GM18867 (cell line): ENCODE measurements around the gene SH3RF3.

Experiments
- ATAC-seq: cut with Tn5 transposase; IDR thresholded peaks from one replicate; pipeline ENCODE4 v1.9.1; 2021; ENCODE audit warnings: mild to moderate bottlenecking, moderate library complexity; ENCODE audit not compliant: unreplicated experiment

Gene SH3RF3

DNA sequence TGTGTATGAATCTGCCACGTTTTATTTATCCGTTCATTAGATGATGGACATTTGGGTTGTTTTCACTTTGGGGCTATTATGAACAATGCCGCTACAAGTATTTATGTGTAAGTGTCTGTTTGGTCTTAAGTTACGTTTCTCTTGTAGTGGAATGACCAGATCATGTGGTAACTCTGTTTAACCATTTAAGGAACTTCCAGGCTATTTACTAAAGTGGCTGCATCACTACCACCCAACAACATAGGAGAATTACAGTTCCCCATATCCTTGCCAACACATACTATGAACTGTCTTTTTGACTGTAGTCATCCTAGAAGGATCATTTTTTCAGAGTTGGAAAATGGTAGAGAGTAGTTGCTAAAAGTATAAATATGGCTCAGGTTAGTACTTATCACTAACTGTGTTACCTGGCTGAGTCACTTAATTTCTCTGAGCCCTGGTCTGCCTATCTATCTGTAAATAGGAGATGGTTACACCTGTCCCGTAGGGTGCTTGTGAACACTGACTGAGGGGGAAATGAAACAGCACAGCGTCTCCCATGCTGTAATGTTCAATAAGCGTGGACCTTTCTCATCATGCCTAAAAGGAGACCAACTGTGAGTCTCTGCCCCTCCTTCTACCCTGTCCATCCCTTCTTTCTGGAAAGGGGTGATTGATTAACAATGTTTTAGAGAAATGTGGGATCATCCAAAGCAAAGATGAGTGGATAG is 103.1 kb downstream of the SH3RF3 start:
- no peak for ATAC-seq

DNA sequence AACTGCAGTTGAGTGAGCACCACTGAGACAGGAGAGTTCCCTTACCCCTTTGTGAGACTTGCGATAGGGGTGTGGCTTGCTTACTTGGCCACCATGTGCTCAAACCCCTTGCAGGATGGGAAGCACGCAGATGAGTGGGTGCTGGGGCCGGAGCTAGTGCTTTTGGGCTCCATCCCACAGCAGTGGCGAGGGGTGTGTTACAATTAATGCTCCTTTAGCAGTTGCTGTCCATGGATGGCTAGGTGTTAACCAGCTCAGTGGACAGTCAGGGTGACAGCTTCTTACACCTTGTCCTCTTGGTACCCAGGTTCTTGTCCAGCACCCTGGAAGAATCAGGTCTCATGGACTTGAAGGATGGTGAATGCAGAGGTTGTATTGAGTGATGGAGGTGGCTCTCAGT is 103.9 kb downstream of the SH3RF3 start:
- ATAC-seq, result no peak

DNA sequence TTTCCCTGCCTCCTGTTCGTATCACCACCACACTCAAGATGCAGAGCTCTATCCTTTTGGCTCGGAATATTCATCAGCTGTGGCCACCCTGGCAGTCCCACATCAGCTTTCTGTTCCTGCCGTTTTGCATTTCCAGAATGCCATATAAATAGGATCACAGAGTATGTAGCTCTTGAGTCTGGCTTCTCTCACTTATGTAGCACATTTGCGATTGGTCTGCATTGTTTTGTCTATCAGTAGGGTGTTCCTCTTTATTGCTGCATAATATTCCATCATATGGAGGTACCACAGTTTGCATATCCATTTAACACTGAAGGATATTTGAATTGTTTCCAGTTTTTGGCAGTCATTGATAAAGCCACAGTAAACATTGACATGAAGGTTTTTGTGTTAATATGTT is 104.6 kb downstream of the SH3RF3 start:
- no peak for ATAC-seq

DNA sequence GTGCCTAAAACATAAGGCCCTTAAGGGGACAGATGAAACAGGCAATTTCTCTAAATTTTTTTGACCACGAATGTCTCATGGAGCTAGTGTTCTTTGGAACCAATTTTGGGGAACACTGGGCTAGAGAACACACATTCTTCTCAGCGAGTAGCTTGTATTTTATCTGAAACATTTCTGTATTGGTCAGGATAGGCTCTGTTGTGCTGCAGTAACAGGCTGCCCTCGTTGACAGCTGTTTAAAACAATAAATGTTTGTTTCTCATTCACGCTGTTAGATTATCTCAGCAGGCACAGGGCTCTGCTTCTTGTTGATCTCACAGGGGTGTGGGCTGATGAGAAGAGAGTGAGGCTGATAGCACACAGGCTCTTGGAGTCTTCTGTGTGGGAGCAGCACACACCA is 105.3 kb downstream of the SH3RF3 start:
- no peak for ATAC-seq

DNA sequence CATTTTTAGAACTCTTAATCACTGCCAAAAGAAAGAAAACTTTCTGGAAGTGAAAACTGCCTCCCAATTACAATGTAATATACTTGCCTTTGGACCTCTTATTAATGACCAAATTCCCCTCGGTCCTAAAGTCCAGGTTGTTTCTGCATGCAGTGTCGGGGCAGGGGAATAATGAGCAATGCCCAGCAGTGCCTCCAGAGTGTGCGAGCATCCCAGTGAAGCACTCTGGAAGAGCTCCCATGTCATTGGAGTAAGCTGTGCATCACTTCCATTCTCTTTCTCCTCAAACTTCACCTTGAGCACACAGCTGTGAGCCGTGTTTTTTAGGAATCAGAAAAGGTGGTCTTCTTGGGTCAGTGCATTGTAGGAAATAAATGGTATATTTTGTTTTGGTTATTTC is 107.1 kb downstream of the SH3RF3 start:
- ATAC-seq, result no peak

DNA sequence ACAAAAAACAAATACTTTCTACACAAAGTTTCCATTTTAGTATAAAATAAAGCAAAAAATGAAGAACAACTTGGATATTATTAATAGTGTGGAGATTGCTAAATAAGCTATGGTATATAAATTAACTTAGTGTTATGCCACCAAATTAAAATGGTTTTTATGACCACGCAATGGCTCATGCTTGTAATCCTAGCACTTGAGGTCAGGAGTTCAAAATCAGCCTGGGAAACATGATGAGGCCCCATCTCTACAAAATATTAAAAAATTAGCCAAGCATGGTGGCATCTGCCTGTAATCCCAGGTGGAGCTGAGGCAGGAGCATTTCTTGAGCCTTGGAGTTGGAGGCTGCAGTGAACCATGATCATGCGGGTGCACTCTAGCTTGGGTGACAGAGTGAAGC is 108.8 kb downstream of the SH3RF3 start:
- no peak for ATAC-seq

DNA sequence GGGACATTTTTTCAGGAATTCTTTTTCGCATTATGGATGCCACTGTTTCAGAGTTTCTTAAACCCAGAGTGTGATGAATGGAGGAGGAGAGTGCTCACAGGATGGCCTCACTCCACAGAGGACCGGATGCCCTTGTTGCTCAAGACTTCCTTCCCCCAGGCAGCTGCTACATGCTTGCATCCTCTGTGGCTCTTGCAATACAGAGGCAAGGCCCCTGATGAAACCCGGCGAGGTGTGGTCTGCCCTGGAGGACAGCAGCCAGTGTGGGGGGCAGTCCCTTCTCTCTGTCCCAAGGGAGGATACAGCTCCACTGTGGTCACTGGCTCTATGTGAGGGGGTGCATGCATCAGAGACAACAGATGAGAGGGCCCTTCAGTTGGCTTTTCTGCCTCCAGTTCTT is 109.6 kb downstream of the SH3RF3 start:
- ATAC-seq, result peak; percentile 48

DNA sequence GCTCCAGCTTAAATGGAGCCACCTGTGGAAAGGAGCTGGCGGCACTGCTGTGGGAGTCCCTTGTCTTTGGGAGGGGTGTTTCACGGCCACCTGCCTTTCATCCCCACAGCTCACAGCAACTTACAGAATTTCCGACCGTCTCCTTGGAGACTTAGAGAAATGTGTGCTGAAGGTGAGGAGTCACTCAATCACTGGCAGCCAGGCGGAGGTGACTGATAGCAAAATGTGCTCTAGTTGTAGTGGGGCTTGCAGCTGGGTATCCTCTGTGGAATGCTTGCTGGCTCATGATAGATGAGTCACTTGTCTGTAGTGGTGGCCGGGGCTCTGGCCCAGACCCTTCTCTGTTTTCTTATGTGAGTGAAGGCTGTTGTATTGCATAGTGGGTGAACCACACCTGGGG is 110.7 kb downstream of the SH3RF3 start:
- ATAC-seq, result no peak

DNA sequence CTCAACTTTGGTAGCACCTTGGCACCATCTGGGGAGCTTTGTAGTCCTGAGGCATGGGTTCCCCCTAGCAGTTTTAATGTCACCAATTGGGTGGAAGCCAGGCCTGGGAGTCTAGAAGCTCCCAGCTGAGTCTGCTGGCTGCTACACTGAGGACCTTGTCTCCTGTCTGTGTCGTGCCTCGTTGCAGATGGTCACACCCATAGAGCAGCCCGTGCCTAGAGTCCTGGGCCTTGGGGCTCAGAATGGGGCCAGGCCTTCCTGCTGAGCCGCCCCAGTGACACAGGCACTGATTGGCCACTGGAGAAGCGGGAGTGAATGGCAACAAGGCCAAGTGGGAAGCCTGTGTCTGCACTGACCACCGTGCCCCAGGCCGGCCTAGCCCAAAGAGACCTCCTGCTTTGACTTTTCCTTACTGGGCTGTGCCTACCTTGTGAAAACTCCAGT is 113.2 kb downstream of the SH3RF3 start:
- ATAC-seq, result no peak

DNA sequence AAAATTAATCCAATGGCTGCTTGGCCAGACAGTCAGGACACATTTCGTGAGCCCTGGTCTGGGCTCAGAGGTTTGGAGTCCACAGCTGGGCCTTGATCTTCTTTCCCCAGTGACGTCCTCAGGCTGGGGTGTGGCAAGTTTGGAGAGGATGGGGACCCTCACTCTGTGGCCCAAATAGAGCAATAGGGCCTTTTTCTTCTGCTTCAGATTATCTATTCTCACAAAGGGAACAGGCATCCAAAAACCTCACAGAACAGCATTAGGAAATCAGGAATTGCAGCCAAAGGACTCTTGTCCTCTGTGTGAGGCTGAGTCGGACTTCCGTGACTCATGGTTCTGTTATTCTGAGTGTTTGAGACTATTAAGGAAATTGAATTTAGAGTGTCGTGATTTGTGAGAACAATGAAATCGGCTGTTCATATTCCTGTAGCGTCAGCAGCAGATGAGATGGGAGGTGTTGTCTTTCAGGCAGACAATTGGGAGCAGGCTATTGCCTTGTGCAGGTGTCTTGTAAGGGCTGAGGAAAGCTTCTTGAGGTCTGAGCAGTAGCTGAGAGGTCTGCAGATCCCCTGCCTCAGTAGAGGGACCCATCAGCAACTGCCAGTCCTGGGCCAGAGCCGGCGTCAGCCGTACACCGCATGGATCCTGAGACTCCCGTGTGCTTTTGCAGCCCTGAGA is 113.8 kb downstream of the SH3RF3 start:
- no peak for ATAC-seq

DNA sequence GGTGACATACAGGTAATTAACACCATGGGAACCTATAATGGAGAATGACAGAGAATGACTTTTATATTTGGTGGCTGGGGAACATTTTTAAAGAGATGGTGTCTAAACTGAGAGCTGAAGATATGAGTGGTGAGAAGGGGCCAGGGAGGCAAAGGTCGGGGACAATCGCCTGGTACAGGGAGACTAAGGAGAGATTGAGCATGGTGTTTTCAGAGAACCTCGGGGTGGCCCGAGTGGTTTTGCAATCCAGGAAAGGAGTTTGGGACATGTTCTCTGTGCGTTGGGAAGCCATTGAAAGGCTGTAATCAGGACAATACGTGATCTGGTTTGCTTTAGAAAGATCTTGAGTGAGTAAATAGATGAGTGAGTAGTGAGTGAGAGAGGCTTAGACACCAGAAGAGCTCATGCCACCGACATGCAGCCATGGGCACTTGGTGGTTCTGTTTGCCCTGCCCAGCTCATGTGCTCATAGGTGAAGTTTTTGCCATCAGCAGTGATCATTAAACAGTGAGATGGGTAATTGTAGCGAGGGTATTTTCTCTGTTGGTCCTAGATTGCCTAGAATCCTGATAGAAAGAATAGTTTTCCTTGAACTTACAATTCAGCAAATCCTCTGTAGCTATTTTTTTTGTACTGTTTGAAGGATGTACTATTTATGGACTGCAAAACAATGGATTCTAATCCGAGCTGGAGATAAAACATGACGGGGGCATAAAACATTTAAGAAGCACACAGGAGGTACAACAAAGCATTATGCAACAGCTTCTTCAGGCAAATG is 114.7 kb downstream of the SH3RF3 start:
- ATAC-seq, result no peak

DNA sequence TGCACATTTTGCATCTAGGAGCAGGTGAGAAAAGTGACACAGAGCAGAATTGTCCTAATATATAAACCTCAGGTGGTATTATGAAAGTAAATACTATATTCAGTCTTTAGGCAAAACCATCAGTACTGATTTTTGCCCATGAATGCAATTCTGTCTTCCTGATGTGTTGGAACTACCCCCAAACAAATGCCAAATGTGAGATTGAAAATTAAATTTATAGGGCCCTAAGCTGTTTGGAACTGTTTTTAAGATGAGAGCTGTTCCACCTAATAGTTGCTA is 115.2 kb downstream of the SH3RF3 start:
- no peak for ATAC-seq

DNA sequence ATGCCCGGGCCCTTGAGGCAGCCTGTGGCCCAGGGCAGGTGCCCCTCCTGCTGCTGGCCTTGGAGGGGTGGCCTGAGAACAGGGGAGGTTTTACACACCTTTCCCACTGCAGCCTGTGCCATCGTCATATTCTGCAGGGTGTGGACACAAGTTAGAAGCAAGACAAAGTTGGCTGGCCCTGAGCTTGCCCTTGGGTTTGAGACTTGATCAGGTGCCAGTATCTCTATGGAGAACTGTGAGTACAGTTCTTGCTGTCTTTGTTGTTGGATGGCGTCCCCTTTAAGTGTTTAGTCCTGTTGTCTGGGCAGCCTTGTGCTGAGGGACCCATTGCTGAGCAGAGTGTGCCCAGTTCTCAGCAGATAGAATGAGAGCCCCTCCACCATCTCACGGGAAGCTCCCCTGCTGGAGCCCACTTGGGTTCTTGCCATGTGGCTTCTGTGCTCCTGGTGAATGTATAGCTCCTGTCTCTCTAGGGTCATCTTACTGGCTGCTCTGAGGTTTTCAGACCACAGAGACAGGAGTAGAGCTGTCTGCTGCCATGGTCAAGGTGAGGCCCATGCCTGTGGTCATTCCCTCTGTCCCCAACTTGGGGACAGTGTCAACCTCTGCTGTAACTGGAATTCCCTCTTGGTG is 115.9 kb downstream of the SH3RF3 start:
- ATAC-seq, result no peak

DNA sequence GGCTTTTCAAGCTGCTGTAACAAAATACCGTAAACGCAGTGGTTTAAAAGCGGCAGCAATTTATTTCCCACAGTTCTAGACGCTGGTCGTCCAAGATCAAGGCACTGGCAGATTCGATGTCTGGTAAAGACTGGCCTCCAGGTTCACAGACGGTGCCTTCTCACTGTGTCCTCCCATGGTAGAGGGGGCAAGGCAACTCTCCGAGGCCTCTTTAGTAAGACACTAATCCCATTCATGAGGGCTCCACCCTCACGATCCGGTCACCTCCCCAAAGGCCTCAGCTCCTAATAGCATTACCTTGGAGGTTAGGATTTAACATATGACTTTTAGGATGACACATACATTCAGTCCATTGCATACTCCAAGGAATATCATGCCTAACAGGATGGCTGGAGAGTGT is 117.2 kb downstream of the SH3RF3 start:
- no peak for ATAC-seq

DNA sequence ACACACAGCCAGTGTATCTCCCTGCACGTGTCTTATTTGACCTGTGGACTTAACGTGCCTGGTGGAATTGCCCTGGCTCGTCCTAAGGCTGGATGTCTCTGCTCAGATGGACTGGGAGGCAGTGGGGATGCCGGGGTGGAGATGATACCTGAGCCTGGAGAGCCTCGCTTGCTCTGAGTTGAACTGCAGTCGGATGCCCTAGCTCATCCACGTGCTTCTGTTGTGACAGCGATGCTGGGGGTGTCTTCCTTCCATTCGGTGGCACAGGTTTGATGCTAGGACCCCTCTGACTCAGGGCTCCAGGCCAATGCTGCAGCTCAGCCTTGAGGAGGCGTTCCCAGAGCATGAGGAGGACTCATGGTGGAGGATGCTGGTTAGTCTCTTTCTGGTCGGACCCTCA is 117.6 kb downstream of the SH3RF3 start:
- no peak for ATAC-seq

DNA sequence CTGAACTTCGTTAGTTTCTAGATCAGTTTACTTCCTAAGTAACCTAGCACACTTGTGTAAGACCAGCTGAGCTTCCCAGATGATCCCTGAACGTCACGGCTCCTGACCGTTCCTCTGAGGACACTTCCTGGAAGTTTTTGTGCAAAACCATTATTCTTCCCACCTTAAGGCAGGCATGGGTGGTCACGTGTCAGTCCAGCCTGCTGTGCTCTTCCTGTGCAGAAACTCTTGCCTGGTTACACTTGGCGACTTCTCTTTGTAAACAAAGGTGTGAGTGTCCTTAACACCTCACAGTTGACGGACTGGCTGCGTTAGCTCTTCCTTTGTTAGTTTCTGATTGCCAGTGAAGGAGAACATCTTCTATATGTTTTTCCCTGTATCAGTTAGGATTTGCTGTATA is 118.3 kb downstream of the SH3RF3 start:
- no peak for ATAC-seq

DNA sequence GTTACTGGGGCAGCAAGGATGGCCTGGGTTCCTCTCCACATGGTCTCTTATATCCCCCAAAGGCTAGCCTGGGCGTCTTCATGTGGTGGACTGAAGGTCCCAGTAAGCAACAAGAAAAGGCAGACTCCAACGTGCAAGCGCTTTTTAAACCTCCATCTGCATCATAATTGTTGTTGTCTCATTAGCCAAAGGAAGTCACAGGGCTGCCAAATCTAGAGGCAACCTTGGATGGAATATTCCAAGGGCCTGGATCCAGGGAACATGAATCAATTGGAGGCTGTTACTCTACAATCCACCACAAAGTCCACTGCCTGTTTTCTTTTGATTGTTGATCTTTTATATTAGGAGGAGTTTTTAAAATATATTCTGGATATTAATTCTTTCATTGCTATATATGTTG is 118.8 kb downstream of the SH3RF3 start:
- no peak for ATAC-seq

DNA sequence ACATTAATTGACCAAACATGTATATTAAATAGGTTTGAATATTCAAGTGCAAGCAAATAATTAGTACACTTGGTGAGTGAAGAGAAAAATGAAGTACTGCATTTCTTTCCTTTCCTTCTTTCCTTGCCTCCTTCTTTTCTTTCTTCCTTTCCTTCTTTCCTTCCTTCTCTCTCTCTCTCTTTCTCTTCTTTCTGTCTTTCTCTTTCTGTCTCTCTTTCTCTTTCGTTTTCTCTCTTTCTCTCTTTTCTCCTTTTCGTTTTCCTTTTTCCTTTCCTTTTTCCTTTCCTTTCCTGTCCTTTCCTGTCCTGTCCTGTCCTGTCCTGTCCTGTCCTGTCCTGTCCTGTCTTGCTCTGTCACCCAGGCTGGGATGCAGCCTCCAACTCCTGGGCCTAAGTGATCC is 119.6 kb downstream of the SH3RF3 start:
- no peak for ATAC-seq

DNA sequence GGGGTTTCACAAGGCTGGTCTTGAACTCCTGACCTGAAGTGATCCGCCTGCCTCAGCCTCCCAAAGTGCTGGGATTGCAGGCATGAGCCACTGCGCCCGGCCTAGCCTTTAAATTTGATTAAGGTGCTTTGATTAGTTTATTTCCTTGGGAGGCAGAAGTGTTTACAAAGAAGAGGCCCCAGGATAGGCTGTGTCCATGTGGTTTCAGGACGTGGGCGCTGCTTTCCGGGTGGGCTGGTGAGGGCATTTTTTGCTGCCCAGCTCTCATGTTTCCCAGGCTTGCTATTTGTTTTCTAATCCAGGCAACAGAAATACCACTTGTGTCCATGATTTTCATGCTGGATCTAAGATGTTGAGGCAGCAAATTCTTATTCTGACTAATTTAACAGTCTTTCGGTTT is 124.2 kb downstream of the SH3RF3 start:
- ATAC-seq, result no peak

DNA sequence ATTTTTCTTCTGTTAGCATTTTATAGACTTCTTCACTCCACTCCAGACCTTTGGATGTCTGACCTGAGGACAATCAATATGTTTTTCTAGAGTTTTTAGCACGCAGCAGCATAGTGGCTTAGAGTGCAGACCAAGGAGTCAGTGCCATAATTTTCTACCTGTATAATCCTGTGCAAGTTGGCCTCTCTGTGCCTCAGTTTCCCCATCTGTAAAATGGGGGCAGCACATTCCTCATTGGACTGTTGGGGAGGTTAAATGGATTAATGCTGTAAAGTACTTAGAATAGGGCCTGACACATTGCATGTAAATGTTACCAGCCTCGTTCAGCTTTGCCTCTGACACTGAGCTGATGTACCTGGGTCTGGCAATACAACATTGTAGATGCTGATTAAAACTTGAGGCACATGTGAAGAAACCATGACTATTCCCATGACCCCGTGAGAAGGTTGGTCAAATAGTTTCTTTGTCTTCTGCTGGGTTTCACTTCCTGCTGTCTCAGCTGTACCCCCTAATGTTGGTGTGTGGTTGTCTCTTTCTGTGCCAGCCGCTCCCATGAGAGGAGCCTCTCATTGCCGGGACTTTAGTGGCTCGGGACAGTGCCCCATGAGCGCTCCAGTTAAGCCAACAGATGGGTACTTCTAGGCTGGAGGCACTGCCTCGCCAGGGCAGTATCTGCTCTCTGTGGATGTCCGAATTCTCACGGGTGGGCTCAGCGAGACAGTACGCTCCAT is 125.3 kb downstream of the SH3RF3 start:
- peak; percentile 64 for ATAC-seq

DNA sequence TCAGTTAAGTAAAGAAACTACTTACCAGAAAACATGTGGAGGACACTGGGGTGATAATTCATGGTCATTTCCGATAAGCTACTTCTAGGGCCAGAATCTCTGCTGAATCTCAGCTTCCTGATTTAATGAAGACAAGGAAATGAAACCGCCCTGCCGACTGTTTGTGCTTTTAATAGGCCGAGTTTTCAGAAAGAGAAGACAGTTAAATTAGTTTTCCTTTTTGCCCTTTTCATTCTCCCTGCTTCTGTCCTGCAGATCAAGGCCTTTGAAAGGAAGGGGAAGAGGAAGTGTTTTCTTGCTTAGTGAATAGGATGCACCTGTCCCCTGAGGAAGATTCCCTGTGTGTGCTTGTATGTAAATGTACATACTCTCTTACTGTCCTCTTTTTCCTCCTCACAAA is 126.6 kb downstream of the SH3RF3 start:
- no peak for ATAC-seq
